Panc1 (cell line): ENCODE data around the gene FOXP2.

Experiments
- CTCF ChIP-seq: fragments of 450-650 bp; IDR thresholded peaks from 2 replicates; pipeline ENCODE4 v1.5.1; 2017; ENCODE audit warnings: mild to moderate bottlenecking
- POLR2AphosphoS5 ChIP-seq: IDR thresholded peaks from 2 replicates; pipeline ENCODE4 v1.6.1; 2012; ENCODE audit warnings: mild to moderate bottlenecking, low read depth, low read length, moderate library complexity
- TCF7L2 ChIP-seq: IDR thresholded peaks from 2 replicates; pipeline ENCODE4 v1.6.1; 2011; ENCODE audit warnings: mild to moderate bottlenecking, low read depth, low read length, inconsistent platforms

- no peak for TF ChIP-seq CTCF
- no peak for TF ChIP-seq POLR2AphosphoS5
- TF ChIP-seq TCF7L2, result no peak
Measured at GRCh38 chr7:114533131-114533530, 118.5 kb downstream of the FOXP2 start.
